Measurements from ENCODE around the gene OARD1. TPM values are rescaled to one million over a fixed set of nuclear protein-coding genes. Genes with fewer than 3 reads are reported as not detected.
A peak's percentile ranks its signal among the peaks of the same experiment; 100 is the strongest.

Gene OARD1
- total RNA-seq, 4 donors from 2014 or later: 8.6 to 30.0 (median 16.1) TPM

DNA sequence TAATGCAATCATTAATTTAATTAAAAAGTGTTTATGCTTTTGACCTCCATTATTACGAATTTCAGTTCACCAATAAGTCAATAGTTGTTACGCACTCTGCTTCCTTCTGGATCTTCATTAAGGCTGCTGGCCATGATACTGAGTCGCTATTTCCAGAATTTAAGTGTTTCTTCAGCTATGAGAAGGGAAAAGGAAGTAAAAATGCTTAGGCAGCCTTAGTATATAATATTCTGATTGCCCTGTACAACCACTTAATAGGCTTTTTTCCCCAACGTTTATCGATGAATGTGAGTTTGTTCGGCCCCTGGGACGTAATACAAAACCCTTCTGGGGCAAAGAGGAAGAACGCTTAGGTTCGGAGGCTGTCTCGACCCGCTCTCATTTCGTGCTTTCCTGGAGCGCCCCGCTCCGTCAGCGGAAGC lies 644 bp downstream of the OARD1 start:
- peak overlapping the region; percentile 89 to 91 (median 89) for H3K4me3 ChIP-seq
- peak overlapping the region; percentile 99 for H3K27ac ChIP-seq
- intact Hi-C loops (cut with DNase I): no loop called here
- TF ChIP-seq, protein P1, sequence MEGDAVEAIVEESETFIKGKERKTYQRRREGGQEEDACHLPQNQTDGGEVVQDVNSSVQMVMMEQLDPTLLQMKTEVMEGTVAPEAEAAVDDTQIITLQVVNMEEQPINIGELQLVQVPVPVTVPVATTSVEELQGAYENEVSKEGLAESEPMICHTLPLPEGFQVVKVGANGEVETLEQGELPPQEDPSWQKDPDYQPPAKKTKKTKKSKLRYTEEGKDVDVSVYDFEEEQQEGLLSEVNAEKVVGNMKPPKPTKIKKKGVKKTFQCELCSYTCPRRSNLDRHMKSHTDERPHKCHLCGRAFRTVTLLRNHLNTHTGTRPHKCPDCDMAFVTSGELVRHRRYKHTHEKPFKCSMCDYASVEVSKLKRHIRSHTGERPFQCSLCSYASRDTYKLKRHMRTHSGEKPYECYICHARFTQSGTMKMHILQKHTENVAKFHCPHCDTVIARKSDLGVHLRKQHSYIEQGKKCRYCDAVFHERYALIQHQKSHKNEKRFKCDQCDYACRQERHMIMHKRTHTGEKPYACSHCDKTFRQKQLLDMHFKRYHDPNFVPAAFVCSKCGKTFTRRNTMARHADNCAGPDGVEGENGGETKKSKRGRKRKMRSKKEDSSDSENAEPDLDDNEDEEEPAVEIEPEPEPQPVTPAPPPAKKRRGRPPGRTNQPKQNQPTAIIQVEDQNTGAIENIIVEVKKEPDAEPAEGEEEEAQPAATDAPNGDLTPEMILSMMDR (IDR thresholded peaks at IDR 0.05): no peak
- TF ChIP-seq POLR2A (IDR thresholded peaks at IDR 0.05): no peak
- peaks cover 0 to 33% (median 0%) of the 10 kb centered on the region in 3 donors for H3K36me3 ChIP-seq
- 0 to 3% methylated on average over 7 to 11 of the region's 16 CpGs for WGBS, 2 donors
- H3K9me3 ChIP-seq: no peaks in the 10 kb centered on the region
- peaks cover 9 to 38% (median 15%) of the 10 kb centered on the region in 3 donors for H3K4me1 ChIP-seq
- H3K27me3 ChIP-seq: no peaks in the 10 kb centered on the region
- no peak for DNase-seq

DNA sequence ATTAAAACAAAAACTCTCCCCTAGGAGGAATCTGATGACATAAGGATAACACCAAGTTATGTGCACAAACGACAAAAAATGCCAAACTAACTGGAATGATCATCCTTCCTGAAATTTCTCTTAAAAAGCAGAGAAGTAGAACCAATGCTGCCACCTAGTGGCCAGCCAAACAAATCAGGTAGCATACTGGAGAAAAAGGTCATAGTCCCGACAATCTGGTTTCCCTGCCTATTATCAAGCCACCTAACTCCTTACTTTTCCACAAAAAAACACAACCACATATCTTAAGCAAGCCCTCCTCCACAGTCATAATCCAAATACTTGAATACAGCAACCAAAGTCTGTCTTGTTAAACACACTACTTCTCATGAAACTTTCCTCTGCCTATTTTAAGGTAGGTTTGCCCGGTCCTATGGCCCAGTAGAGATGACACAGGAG lies 5.3 kb downstream of the OARD1 start:
- Histone ChIP-seq H3K4me3 (no peak overlapping the region), H3K27me3 (no peaks in the 10 kb centered on the region), H3K27ac (no peak overlapping the region), H3K4me1 (peaks cover 4 to 11% (median 8%) of the 10 kb centered on the region in 3 donors), H3K36me3 (peaks cover 0 to 71% (median 0%) of the 10 kb centered on the region in 3 donors), H3K9me3 (no peaks in the 10 kb centered on the region)
- DNase-seq: no peak
- WGBS, 2 donors: 25 to 29% methylated on average over 3 of the region's 3 CpGs
- TF ChIP-seq, protein P1 (IDR thresholded peaks at IDR 0.05): peak; percentile 75 to 85 (median 78)
- TF ChIP-seq POLR2A (IDR thresholded peaks at IDR 0.05): no peak
- intact Hi-C loops (cut with DNase I): no loop called here

- H3K4me3 ChIP-seq: no peak overlapping the region
- TF ChIP-seq POLR2A (IDR thresholded peaks at IDR 0.05): no peak
- TF ChIP-seq, protein P1 (IDR thresholded peaks at IDR 0.05): no peak
- H3K27me3 ChIP-seq: no peaks in the 10 kb centered on the region
- DNase-seq: no peak
- WGBS, 2 donors: 90 to 92% methylated on average over 2 of the region's 2 CpGs
- peaks cover 0 to 78% (median 3%) of the 10 kb centered on the region in 3 donors for H3K36me3 ChIP-seq
- H3K4me1 ChIP-seq: peaks cover 2 to 14% (median 4%) of the 10 kb centered on the region in 3 donors
- intact Hi-C loops (cut with DNase I): no loop called here
- H3K27ac ChIP-seq: no peak overlapping the region
- H3K9me3 ChIP-seq: no peaks in the 10 kb centered on the region
Measured at GRCh38 chr6:41065550-41066026, 6.6 kb downstream of the OARD1 start.

GRCh38 chr6:41064841-41065240 lies 7.3 kb downstream of the OARD1 start:
- 71 to 74% methylated on average over 5 of the region's 5 CpGs for WGBS, 2 donors
- no peaks in the 10 kb centered on the region for H3K27me3 ChIP-seq
- H3K9me3 ChIP-seq: no peaks in the 10 kb centered on the region
- peaks cover 0 to 19% (median 4%) of the 10 kb centered on the region in 3 donors for H3K4me1 ChIP-seq
- TF ChIP-seq POLR2A (IDR thresholded peaks at IDR 0.05): no peak
- TF ChIP-seq, protein P1 (IDR thresholded peaks at IDR 0.05): no peak
- intact Hi-C loops (cut with DNase I): no loop called here
- no peak overlapping the region for H3K27ac ChIP-seq
- no peak for DNase-seq
- H3K4me3 ChIP-seq: no peak overlapping the region
- H3K36me3 ChIP-seq: peaks cover 0 to 71% (median 3%) of the 10 kb centered on the region in 3 donors

DNA sequence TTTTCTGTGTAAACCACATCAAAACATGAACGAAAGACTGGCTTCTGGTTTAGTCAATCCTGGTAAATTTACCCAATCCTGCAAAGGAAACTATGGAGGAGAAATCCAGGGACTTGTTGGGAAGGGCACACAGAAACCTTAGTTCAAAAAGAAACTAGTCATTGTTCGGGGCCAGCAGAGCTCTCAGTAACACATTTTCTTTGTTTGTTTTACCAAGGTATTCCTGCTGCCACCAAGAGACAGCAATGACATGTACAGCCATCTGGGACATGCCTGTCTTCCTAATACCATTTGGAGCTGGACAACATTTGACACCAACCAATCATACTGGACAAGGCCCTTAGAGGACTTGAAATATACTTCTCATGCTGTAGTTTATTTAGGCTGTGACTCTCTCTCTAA lies 8.3 kb downstream of the OARD1 start:
- DNase-seq: no peak
- Histone ChIP-seq H3K9me3 (no peaks in the 10 kb centered on the region), H3K36me3 (peaks cover 0 to 61% (median 3%) of the 10 kb centered on the region in 3 donors), H3K4me3 (no peak overlapping the region), H3K4me1 (peaks cover 4 to 28% (median 9%) of the 10 kb centered on the region in 3 donors), H3K27me3 (no peaks in the 10 kb centered on the region), H3K27ac (no peak overlapping the region)
- TF ChIP-seq, protein P1 (IDR thresholded peaks at IDR 0.05): no peak
- TF ChIP-seq POLR2A (IDR thresholded peaks at IDR 0.05): no peak
- intact Hi-C loops (cut with DNase I): no loop called here
- 68 to 86% methylated on average over 2 of the region's 2 CpGs for WGBS, 2 donors

Measured in esophagus squamous epithelium (tissue), 5 donors.